Panc1 (cell line): ENCODE results near the gene ESF1.

Source experiments
- POLR2AphosphoS5 ChIP-seq: IDR thresholded peaks from 2 replicates; pipeline ENCODE4 v1.6.1; 2012; ENCODE audit warnings: mild to moderate bottlenecking, low read depth, low read length, moderate library complexity
- TCF7L2 ChIP-seq: IDR thresholded peaks from 2 replicates; pipeline ENCODE4 v1.6.1; 2011; ENCODE audit warnings: mild to moderate bottlenecking, low read depth, low read length, inconsistent platforms
- TF ChIP-seq, protein P1 (sequence below): fragments of 450-650 bp; IDR thresholded peaks from 2 replicates; pipeline ENCODE4 v1.5.1; 2017; ENCODE audit warnings: mild to moderate bottlenecking

DNA sequence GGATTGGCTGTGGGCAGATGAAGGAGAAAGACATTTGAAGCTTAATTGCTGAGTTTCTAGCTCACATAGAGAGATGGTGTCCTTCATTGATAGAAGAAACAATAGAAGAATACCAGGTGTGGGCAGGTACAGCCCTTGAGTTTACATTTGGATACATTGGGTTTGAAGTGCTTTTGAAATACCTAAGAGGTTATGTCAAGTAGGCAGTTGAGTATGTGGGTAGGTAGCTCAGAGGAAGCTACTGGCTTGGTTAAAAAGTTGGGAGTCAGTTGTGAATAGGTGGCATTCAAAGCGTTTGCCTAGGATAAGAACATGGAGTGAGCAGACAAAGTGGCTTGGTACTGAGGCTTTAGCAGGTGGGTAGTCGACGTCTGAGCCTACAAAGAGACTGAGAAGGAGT, 25.1 kb upstream of the ESF1 start:
- TF ChIP-seq, protein P1, sequence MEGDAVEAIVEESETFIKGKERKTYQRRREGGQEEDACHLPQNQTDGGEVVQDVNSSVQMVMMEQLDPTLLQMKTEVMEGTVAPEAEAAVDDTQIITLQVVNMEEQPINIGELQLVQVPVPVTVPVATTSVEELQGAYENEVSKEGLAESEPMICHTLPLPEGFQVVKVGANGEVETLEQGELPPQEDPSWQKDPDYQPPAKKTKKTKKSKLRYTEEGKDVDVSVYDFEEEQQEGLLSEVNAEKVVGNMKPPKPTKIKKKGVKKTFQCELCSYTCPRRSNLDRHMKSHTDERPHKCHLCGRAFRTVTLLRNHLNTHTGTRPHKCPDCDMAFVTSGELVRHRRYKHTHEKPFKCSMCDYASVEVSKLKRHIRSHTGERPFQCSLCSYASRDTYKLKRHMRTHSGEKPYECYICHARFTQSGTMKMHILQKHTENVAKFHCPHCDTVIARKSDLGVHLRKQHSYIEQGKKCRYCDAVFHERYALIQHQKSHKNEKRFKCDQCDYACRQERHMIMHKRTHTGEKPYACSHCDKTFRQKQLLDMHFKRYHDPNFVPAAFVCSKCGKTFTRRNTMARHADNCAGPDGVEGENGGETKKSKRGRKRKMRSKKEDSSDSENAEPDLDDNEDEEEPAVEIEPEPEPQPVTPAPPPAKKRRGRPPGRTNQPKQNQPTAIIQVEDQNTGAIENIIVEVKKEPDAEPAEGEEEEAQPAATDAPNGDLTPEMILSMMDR = no peak
- no peak for TF ChIP-seq POLR2AphosphoS5
- no peak for TF ChIP-seq TCF7L2
